ENCODE data around the gene CNTD1.
A peak's percentile ranks its signal among the peaks of the same experiment; 100 is the strongest.

CNTD1 gene

GRCh38 chr17:42779936-42780850, 18.5 kb upstream of the CNTD1 start, which contains the start of gene WNK4:
TSS of gene WNK4 (plus strand) at chr17:42780610. CDS start at chr17:42780699, 89 bp downstream.
- DNase-seq, result peak; percentile 52

GRCh38 chr17:42780851-42781638, 17.6 kb upstream of the CNTD1 start:
- DNase-seq, result no peak

- DNase-seq, result no peak
Measured at GRCh38 chr17:42781639-42782165, 17.0 kb upstream of the CNTD1 start.

GRCh38 chr17:42782166-42783061, 16.2 kb upstream of the CNTD1 start:
- DNase-seq, result peak; percentile 69

- DNase-seq, result no peak
Measured at GRCh38 chr17:42783062-42783790, 15.4 kb upstream of the CNTD1 start.

- no peak for DNase-seq
Measured at GRCh38 chr17:42783791-42784138, 14.9 kb upstream of the CNTD1 start.

- no peak for DNase-seq
Measured at GRCh38 chr17:42784409-42784808, 14.3 kb upstream of the CNTD1 start.

GRCh38 chr17:42784811-42785592, 13.7 kb upstream of the CNTD1 start:
- no peak for DNase-seq

- DNase-seq, result no peak
Measured at GRCh38 chr17:42787266-42787665, 11.4 kb upstream of the CNTD1 start.

- no peak for DNase-seq
Measured at GRCh38 chr17:42791948-42792347, 6.7 kb upstream of the CNTD1 start.

- no peak for DNase-seq
Measured at GRCh38 chr17:42792545-42792944, 6.1 kb upstream of the CNTD1 start.

- no peak for DNase-seq
Measured at GRCh38 chr17:42795061-42795460, 3.6 kb upstream of the CNTD1 start.

GRCh38 chr17:42795465-42795864, 3.2 kb upstream of the CNTD1 start:
- DNase-seq, result no peak

- no peak for DNase-seq
Measured at GRCh38 chr17:42796066-42796758, 2.4 kb upstream of the CNTD1 start.

GRCh38 chr17:42797067-42798007, 1.3 kb upstream of the CNTD1 start:
- no peak for DNase-seq

- no peak for DNase-seq
Measured at GRCh38 chr17:42798011-42798382, 664 bp upstream of the CNTD1 start.

GRCh38 chr17:42803074-42803883, 4.6 kb downstream of the CNTD1 start:
- no peak for DNase-seq

- no peak for DNase-seq
Measured at GRCh38 chr17:42804918-42805367, 6.3 kb downstream of the CNTD1 start.
